HUDEP-2 (cell line): ENCODE measurements around the gene RAD51.

Source experiments
- DNase-seq, 76 experiments: peaks; one replicate each; lab custom pipeline; 2025; ENCODE audit not compliant: unreplicated experiment in 76 of 76; lab: John Stamatoyannopoulos, UW

Gene RAD51

GRCh38 chr15:40775740-40776536 is 81.0 kb downstream of the RAD51 start:
- peak in 1 of 76 experiments; percentile 15 for DNase-seq

- DNase-seq: peak in 68 of 76 experiments; percentile 13 to 78 (median 49)
These were observed 81.7 kb downstream of the RAD51 start for GRCh38 chr15:40776537-40777141.
